ENCODE measurements around the gene KRTAP16-1.
A peak's percentile ranks its signal among the peaks of the same experiment; 100 is the strongest.

The KRTAP16-1 gene

GRCh38 chr17:41325611-41326010, 16.5 kb upstream of the KRTAP16-1 start:
- H3K4me3 ChIP-seq (ENCODE audit: low read depth, low read length): no peak overlapping the region
- DNase-seq (ENCODE audit: low read depth): no peak
- no peak for TF ChIP-seq MYC (IDR thresholded peaks at IDR 0.05; ENCODE audit: low read depth, low read length)
- TF ChIP-seq CTCF (IDR thresholded peaks at IDR 0.05; ENCODE audit: low read depth, low read length): no peak
- no peak for TF ChIP-seq MAX (IDR thresholded peaks at IDR 0.05; ENCODE audit: low read depth, low read length)
- no peak for TF ChIP-seq POLR2A (IDR thresholded peaks at IDR 0.05; ENCODE audit: extremely low read depth, insufficient read length)

- no peak for TF ChIP-seq MAX (IDR thresholded peaks at IDR 0.05; ENCODE audit: low read depth, low read length)
- no peak for TF ChIP-seq POLR2A (IDR thresholded peaks at IDR 0.05; ENCODE audit: extremely low read depth, insufficient read length)
- no peak for TF ChIP-seq CTCF (IDR thresholded peaks at IDR 0.05; ENCODE audit: low read depth, low read length)
- TF ChIP-seq MYC (IDR thresholded peaks at IDR 0.05; ENCODE audit: low read depth, low read length): no peak
- no peak for DNase-seq (ENCODE audit: low read depth)
- H3K4me3 ChIP-seq (ENCODE audit: low read depth, low read length): no peak overlapping the region
Measured at GRCh38 chr17:41325126-41325525, 16.0 kb upstream of the KRTAP16-1 start.

- TF ChIP-seq MYC (IDR thresholded peaks at IDR 0.05; ENCODE audit: low read depth, low read length) (no peak), MAX (IDR thresholded peaks at IDR 0.05; ENCODE audit: low read depth, low read length) (no peak), POLR2A (IDR thresholded peaks at IDR 0.05; ENCODE audit: extremely low read depth, insufficient read length) (no peak), CTCF (IDR thresholded peaks at IDR 0.05; ENCODE audit: low read depth, low read length) (no peak)
- no peak for DNase-seq (ENCODE audit: low read depth)
- no peak overlapping the region for H3K4me3 ChIP-seq (ENCODE audit: low read depth, low read length)
Measured at GRCh38 chr17:41324180-41325075, 15.3 kb upstream of the KRTAP16-1 start.

GRCh38 chr17:41322903-41323895, 14.1 kb upstream of the KRTAP16-1 start:
- DNase-seq (ENCODE audit: low read depth): no peak
- TF ChIP-seq CTCF (IDR thresholded peaks at IDR 0.05; ENCODE audit: low read depth, low read length) (no peak), POLR2A (IDR thresholded peaks at IDR 0.05; ENCODE audit: extremely low read depth, insufficient read length) (no peak), MAX (IDR thresholded peaks at IDR 0.05; ENCODE audit: low read depth, low read length) (no peak), MYC (IDR thresholded peaks at IDR 0.05; ENCODE audit: low read depth, low read length) (no peak)
- H3K4me3 ChIP-seq (ENCODE audit: low read depth, low read length): no peak overlapping the region

GRCh38 chr17:41322094-41322902, 13.2 kb upstream of the KRTAP16-1 start:
- TF ChIP-seq POLR2A (IDR thresholded peaks at IDR 0.05; ENCODE audit: extremely low read depth, insufficient read length) (no peak), MYC (IDR thresholded peaks at IDR 0.05; ENCODE audit: low read depth, low read length) (no peak), MAX (IDR thresholded peaks at IDR 0.05; ENCODE audit: low read depth, low read length) (no peak), CTCF (IDR thresholded peaks at IDR 0.05; ENCODE audit: low read depth, low read length) (peak; percentile 62)
- DNase-seq (ENCODE audit: low read depth): peak; percentile 39
- no peak overlapping the region for H3K4me3 ChIP-seq (ENCODE audit: low read depth, low read length)

Measured in NB4 (cell line).